GM12878 (cell line): ENCODE results near the gene AKAP13. TPM values are rescaled to one million over a fixed set of nuclear protein-coding genes. Genes with fewer than 3 reads are reported as not detected.
A peak's percentile ranks its signal among the peaks of the same experiment; 100 is the strongest.

Experiments
- BMI1 ChIP-seq: fragments of 450-650 bp; IDR thresholded peaks from 2 replicates; pipeline ENCODE4 v1.6.1; 2016; ENCODE audit warnings: mild to moderate bottlenecking, moderate library complexity, borderline replicate concordance
- CBX3 ChIP-seq: fragments of 200-600 bp; sonication (generic); IDR thresholded peaks from 2 replicates; pipeline ENCODE4 v1.6.1; 2016; ENCODE audit warnings: low read depth, borderline replicate concordance
- GATAD2B ChIP-seq: fragments of 450-650 bp; conservative IDR thresholded peaks from 2 replicates; pipeline ENCODE4 v1.6.1; 2017; ENCODE audit warnings: low read depth, mild to moderate bottlenecking, moderate library complexity
- HDGF ChIP-seq: fragments of 450-650 bp; IDR thresholded peaks from 2 replicates; pipeline ENCODE4 v1.6.1; 2016; ENCODE audit warnings: antibody characterized with exemption
- IKZF1 ChIP-seq: fragments of 450-650 bp; conservative IDR thresholded peaks from 2 replicates; pipeline ENCODE4 v1.6.1; 2017; ENCODE audit warnings: antibody characterized with exemption, mild to moderate bottlenecking
- IRF4 ChIP-seq: IDR thresholded peaks from 2 replicates; pipeline ENCODE4 v1.6.1; 2011; ENCODE audit warnings: low read depth, low read length
- JUNB ChIP-seq: IDR thresholded peaks from 2 replicates; pipeline ENCODE4 v1.6.1; 2016; ENCODE audit warnings: antibody characterized with exemption, mild to moderate bottlenecking
- RAD51 ChIP-seq: fragments of 450-650 bp; IDR thresholded peaks from 2 replicates; pipeline ENCODE4 v1.6.1; 2016; ENCODE audit warnings: moderate library complexity, mild to moderate bottlenecking, inconsistent platforms
- RCOR1 ChIP-seq: conservative IDR thresholded peaks from 2 replicates; pipeline ENCODE4 v1.6.1; 2012; ENCODE audit warnings: low read depth, low read length, improper control_type of control experiment
- RUNX3 ChIP-seq: IDR thresholded peaks from 2 replicates; pipeline ENCODE4 v1.6.1; 2012; ENCODE audit warnings: low read length, inconsistent platforms
- SIX5 ChIP-seq: IDR thresholded peaks from 2 replicates; pipeline ENCODE4 v1.6.1; 2011; ENCODE audit warnings: mild to moderate bottlenecking, low read depth, low read length, moderate library complexity; ENCODE audit not compliant: severe bottlenecking
- TBL1XR1 ChIP-seq: IDR thresholded peaks from 2 replicates; pipeline ENCODE4 v1.6.1; 2012; ENCODE audit warnings: low read depth, low read length, improper control_type of control experiment
- YY1 ChIP-seq: IDR thresholded peaks from 2 replicates; pipeline ENCODE4 v1.6.1; 2011; ENCODE audit warnings: low read depth, mild to moderate bottlenecking, low read length
- ZNF217 ChIP-seq: fragments of 450-650 bp; IDR thresholded peaks from 2 replicates; pipeline ENCODE4 v1.6.1; 2017; ENCODE audit warnings: antibody characterized with exemption, mild to moderate bottlenecking
- ZNF622 ChIP-seq: fragments of 450-650 bp; IDR thresholded peaks from 2 replicates; pipeline ENCODE4 v1.6.1; 2017; ENCODE audit warnings: mild to moderate bottlenecking, inconsistent platforms
- polyA plus RNA-seq, 11 experiments: library from polyadenylated mRNA; depleted of rRNA in 4 of 11; unstranded in 6 of 11; stranded (reverse) in 5 of 11; fragments of >200 nt; fragmentation: Nextera tagmentation in 4 of 11; fragmentation: Illumina TruSeq in 1 of 11; extraction: Ambion mirVana in 4 of 11; extraction: Trizol in 1 of 11; gene quantifications; 1 replicate in 1 of 11; 2 replicates in 10 of 11; pipeline versions ENCODE4 v1.2.1 to v1.2.3, GENCODE V29; 2011 to 2016; ENCODE audit warnings: inconsistent platforms in 2 of 11, missing spikeins in 2 of 11, low read depth in 1 of 11
- total RNA-seq, 4 experiments: library from RNA; depleted of rRNA in 3 of 4; stranded (reverse); fragments of >200 nt in 3 of 4; fragmentation: Illumina TruSeq in 1 of 4; extraction: Trizol in 1 of 4; gene quantifications; 2 replicates each; pipeline versions ENCODE4 v1.2.1 to v1.2.3, GENCODE V29; 2013 to 2021
- TF ChIP-seq, protein P1 (sequence below): fragments of 150-350 bp; IDR thresholded peaks from 2 replicates; pipeline ENCODE4 v1.6.1; 2014; ENCODE audit warnings: mild to moderate bottlenecking, low read depth, low read length
- TF ChIP-seq, protein P2 (sequence below): fragments of 450-650 bp; IDR thresholded peaks from 2 replicates; pipeline ENCODE4 v1.6.1; 2017; ENCODE audit warnings: antibody characterized with exemption, mild to moderate bottlenecking, moderate library complexity
- TF ChIP-seq, protein P3 (sequence below): IDR thresholded peaks from 2 replicates; pipeline ENCODE4 v1.6.1; 2012; ENCODE audit warnings: low read depth, low read length, improper control_type of control experiment

The AKAP13 gene
- total and polyA plus RNA-seq, 10 of the 15 experiments (the other 5 are each of a cell fraction or from before 2014, with no cell fraction given) = 14.4 to 74.9 (median 55.1) TPM

DNA sequence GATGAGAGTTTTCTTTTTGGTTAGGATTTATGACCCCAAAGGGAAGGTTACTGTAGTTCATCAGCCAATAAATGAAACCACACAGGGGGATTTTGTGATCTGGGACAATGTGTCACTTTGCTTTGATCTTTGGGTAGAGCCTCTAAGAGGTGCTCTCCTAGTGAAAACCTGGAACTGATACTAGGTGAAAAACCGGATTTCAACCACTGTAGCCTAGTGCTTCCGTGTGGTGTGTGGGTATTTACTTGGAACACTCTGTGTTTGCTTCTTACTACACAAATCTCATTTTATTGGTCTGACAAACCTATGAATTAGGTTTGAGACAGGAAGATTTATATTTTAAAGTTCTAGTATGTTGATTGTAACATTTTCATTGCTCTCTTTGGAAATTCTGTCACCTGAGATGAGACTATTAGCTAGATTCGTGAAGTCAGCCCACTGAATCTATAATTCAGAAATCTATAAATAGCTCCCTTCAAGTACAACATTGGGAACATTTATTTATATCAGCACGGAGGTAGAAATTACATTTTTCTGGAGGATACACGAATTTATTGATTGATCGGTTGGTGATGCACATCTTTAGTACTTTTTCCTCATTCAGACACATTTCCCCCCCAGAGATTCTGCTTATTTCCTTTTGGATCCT lies 119.8 kb downstream of the AKAP13 start (continued):
- TF ChIP-seq GATAD2B (0 out of 2 replicates have a peak, but pooled peaks have one; percentile 39), SIX5 (no peak), BMI1 (no peak), RUNX3 (peak; percentile 94), YY1 (no peak), CBX3 (no peak), JUNB (no peak), RAD51 (no peak), TBL1XR1 (no peak), RCOR1 (no peak), ZNF622 (no peak), IKZF1 (peak; percentile 78), ZNF217 (0 out of 2 replicates have a peak, but pooled peaks have one; percentile 52), HDGF (no peak), IRF4 (peak; percentile 65)
- TF ChIP-seq, protein P1, sequence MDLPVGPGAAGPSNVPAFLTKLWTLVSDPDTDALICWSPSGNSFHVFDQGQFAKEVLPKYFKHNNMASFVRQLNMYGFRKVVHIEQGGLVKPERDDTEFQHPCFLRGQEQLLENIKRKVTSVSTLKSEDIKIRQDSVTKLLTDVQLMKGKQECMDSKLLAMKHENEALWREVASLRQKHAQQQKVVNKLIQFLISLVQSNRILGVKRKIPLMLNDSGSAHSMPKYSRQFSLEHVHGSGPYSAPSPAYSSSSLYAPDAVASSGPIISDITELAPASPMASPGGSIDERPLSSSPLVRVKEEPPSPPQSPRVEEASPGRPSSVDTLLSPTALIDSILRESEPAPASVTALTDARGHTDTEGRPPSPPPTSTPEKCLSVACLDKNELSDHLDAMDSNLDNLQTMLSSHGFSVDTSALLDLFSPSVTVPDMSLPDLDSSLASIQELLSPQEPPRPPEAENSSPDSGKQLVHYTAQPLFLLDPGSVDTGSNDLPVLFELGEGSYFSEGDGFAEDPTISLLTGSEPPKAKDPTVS = no peak
- TF ChIP-seq, protein P2, sequence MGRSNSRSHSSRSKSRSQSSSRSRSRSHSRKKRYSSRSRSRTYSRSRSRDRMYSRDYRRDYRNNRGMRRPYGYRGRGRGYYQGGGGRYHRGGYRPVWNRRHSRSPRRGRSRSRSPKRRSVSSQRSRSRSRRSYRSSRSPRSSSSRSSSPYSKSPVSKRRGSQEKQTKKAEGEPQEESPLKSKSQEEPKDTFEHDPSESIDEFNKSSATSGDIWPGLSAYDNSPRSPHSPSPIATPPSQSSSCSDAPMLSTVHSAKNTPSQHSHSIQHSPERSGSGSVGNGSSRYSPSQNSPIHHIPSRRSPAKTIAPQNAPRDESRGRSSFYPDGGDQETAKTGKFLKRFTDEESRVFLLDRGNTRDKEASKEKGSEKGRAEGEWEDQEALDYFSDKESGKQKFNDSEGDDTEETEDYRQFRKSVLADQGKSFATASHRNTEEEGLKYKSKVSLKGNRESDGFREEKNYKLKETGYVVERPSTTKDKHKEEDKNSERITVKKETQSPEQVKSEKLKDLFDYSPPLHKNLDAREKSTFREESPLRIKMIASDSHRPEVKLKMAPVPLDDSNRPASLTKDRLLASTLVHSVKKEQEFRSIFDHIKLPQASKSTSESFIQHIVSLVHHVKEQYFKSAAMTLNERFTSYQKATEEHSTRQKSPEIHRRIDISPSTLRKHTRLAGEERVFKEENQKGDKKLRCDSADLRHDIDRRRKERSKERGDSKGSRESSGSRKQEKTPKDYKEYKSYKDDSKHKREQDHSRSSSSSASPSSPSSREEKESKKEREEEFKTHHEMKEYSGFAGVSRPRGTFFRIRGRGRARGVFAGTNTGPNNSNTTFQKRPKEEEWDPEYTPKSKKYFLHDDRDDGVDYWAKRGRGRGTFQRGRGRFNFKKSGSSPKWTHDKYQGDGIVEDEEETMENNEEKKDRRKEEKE = no peak
- TF ChIP-seq, protein P3, sequence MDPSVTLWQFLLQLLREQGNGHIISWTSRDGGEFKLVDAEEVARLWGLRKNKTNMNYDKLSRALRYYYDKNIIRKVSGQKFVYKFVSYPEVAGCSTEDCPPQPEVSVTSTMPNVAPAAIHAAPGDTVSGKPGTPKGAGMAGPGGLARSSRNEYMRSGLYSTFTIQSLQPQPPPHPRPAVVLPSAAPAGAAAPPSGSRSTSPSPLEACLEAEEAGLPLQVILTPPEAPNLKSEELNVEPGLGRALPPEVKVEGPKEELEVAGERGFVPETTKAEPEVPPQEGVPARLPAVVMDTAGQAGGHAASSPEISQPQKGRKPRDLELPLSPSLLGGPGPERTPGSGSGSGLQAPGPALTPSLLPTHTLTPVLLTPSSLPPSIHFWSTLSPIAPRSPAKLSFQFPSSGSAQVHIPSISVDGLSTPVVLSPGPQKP = no peak
